OCI-LY7 (cell line): Measurements from ENCODE around the gene RNU6-9.

Source experiments
- CTCF ChIP-seq: fragments of 200-600 bp; sonication (generic); conservative IDR thresholded peaks from 2 replicates; pipeline ENCODE4 v1.5.1; 2014; ENCODE audit warnings: mild to moderate bottlenecking, antibody characterized with exemption, low read length, moderate library complexity, mixed read lengths
- EZH2phosphoT487 ChIP-seq: fragments of 200-600 bp; sonication (generic); IDR thresholded peaks from 2 replicates; pipeline ENCODE4 v1.6.1; 2018; ENCODE audit warnings: low read depth, borderline replicate concordance, mild to moderate bottlenecking, mixed run types, antibody characterized with exemption, low read length, moderate library complexity, mixed read lengths

DNA sequence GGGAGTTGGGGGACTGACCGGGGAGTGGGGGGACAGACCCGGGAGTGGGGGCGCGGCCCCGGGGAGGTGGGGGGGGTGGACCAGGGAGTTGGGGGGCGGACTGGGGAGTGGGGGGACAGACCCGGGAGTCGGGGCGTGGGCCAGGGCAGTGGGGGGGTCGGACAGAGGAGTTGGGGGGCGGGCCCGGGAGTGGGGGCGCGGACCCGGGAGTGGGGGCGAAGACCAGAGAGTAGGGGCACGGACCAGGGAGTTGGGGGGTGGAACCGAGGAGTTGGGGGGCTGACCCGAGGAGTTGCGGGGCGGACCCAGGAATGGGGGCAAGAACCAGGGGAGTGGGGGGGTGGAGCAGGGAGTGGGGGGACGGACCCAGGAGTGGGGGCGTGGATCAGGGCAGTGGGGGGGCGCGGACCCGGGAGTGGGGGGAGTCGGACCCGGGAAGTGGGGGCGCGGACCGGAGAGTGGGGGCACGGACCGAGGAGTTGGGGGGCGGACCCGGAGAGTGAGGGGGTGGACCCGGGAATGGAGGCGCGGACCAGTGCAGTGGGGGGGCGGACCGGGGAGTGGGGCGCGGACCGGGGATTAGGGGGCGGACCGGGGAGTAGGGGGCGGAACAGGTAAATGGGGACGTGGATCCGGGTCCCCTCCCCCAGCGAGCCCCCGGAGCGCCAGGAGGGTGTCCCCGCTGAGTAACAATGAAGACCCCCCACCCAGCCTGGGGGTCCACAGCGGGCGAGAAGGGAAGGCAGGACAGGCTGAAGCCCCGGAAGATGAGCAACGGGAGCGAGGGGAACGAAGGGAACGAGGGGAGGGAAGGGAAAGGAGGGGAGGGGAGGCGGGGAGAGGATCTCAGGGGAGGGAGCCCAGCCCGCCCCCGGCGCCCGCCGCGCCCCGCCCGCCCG, 19.1 kb downstream of the RNU6-9 start:
- TF ChIP-seq CTCF: no peak
- TF ChIP-seq EZH2phosphoT487: no peak
